Ovary (tissue), 9 donors: ENCODE data around the gene SREBF1. TPM values are rescaled to one million over a fixed set of nuclear protein-coding genes. Genes with fewer than 3 reads are reported as not detected.

ENCODE experiments used
- DNase-seq, 5 donors: peaks; one replicate each; pipeline ENCODE4 v3.0.0-alpha.2; 2019 to 2020
- H3K27ac ChIP-seq, 2 donors: fragments of 200-600 bp; one replicate each; pipeline versions ENCODE4 v1.5.1 to v1.8.0; 2019 to 2022
- H3K27me3 ChIP-seq: fragments of 200-600 bp; one replicate; pipeline ENCODE4 v1.8.0; 2022
- H3K36me3 ChIP-seq: fragments of 200-600 bp; sonication (generic); one replicate; pipeline ENCODE4 v1.5.1; 2019
- H3K4me1 ChIP-seq: one replicate; pipeline ENCODE4 v1.8.1; 2013; ENCODE audit warnings: mild to moderate bottlenecking, moderate library complexity; ENCODE audit not compliant: insufficient read depth
- H3K4me3 ChIP-seq: fragments of 200-600 bp; sonication (generic); one replicate; pipeline ENCODE4 v1.5.1; 2017
- H3K9me3 ChIP-seq, 2 donors: fragments of 200-600 bp in 1 of 2; sonication (generic) in 1 of 2; one replicate each; pipeline versions ENCODE4 v1.5.1 to v1.8.1; 2013 to 2019; ENCODE audit warnings: mild to moderate bottlenecking in 1 of 2, moderate library complexity in 1 of 2
- CTCF ChIP-seq, 3 donors: fragments of 450-650 bp in 2 of 3; fragments of 200-600 bp in 1 of 3; IDR thresholded peaks; one replicate each; pipeline versions ENCODE4 v1.5.1 to v1.8.0; 2016 to 2022; ENCODE audit warnings: antibody characterized with exemption in 3 of 3, mild to moderate bottlenecking in 1 of 3
- EP300 ChIP-seq: sonication (generic); formaldehyde crosslinking; IDR thresholded peaks from one replicate; pipeline ENCODE4 v1.6.1; 2017; ENCODE audit warnings: antibody characterized with exemption
- POLR2A ChIP-seq: fragments of 450-650 bp; IDR thresholded peaks from one replicate; pipeline ENCODE4 v1.6.1; 2017; ENCODE audit warnings: antibody characterized with exemption, mild to moderate bottlenecking, moderate library complexity
- WGBS, 3 donors: extraction: QIAGEN DNeasy Blood & Tissue Kit in 1 of 3; methylation state at CpG; one replicate each; pipeline versions ENCODE4 v1.1.5 to v1.1.7; 2013 to 2017; 5-methylcytosine and 5-hydroxymethylcytosine counted together
- intact Hi-C, 4 donors: fragments of 100-400 bp; cut with DNase I; formaldehyde crosslinking; loops; one replicate each; pipeline versions ENCODE4 v1.11.0 to v1.15.1; 2022 to 2023
- polyA plus RNA-seq, 2 donors: library from polyadenylated mRNA; stranded (reverse); fragments of 200-250 nt in 1 of 2; fragments of 350-450 nt in 1 of 2; fragmentation: Illumina TruSeq in 1 of 2; extraction: RNeasy Lipid Tissue Mini Kit (QIAGEN cat#74804) in 1 of 2; gene quantifications; one replicate each; pipeline ENCODE4 v1.2.3, GENCODE V29; 2013 to 2014
- total RNA-seq, 7 donors: library from RNA; depleted of rRNA in 2 of 7; stranded (reverse); fragments of >200 nt in 2 of 7; fragmentation: NEBNext Ultra II Directional in 3 of 7; extraction: Animal tissue kit (Norgen Biotek cat#: 25700) in 3 of 7; gene quantifications; one replicate each; pipeline versions ENCODE4 v1.1.0 to v1.2.4, GENCODE V29; 2016 to 2023
- donor health status: DM: no; HTN: no; CAD: no; lungs with moderate emphysema.
- donor health status: DM: no; HTN: no; CAD: no.
- donor health status: Bipolar disorder and iron deficiency.
- donor health status: DM: yes; HTN: yes; CAD: no.
- donor health status: DM: no; HTN: no; CAD: no.
- donor health status: DM: yes; HTN: yes; CAD: no.

Gene SREBF1
- total and polyA plus RNA-seq, 9 donors: 24.3 to 190 (median 88.2) TPM

- DNase-seq: no peak
- peak overlapping the region; percentile 53 to 90 for H3K27ac ChIP-seq
- WGBS, 3 donors: 80 to 95% (median 84%) methylated on average over 5 of the region's 5 CpGs
Observed at GRCh38 chr17:17847726-17848125, 10.9 kb upstream of the SREBF1 start.

GRCh38 chr17:17847118-17847689 lies 10.4 kb upstream of the SREBF1 start:
- no peaks in the 10 kb centered on the region for H3K9me3 ChIP-seq
- 82 to 91% (median 88%) methylated on average over 16 to 17 of the region's 17 CpGs for WGBS, 3 donors
- no peak overlapping the region for H3K4me3 ChIP-seq
- TF ChIP-seq CTCF (IDR thresholded peaks at IDR 0.05): no peak
- TF ChIP-seq EP300: no peak
- no peak for TF ChIP-seq POLR2A
- intact Hi-C loops: no loop called here
- no peaks in the 10 kb centered on the region for H3K36me3 ChIP-seq
- peaks cover 23% of the 10 kb centered on the region for H3K4me1 ChIP-seq
- peak overlapping the region in 1 of 2 donors; percentile 90 for H3K27ac ChIP-seq
- DNase-seq: peak in 1 of 5 donors; percentile 21
- H3K27me3 ChIP-seq: no peaks in the 10 kb centered on the region

More at GRCh38 chr17:17847726-17848125, 10.9 kb upstream of the SREBF1 start:
- Histone ChIP-seq H3K4me3 (no peak overlapping the region), H3K4me1 (peaks cover 22% of the 10 kb centered on the region), H3K9me3 (no peaks in the 10 kb centered on the region), H3K36me3 (no peaks in the 10 kb centered on the region), H3K27me3 (no peaks in the 10 kb centered on the region)
- TF ChIP-seq CTCF (IDR thresholded peaks at IDR 0.05): no peak
- TF ChIP-seq EP300: no peak
- no peak for TF ChIP-seq POLR2A
- intact Hi-C loops: no loop called here

GRCh38 chr17:17846645-17847044 lies 9.9 kb upstream of the SREBF1 start:
- no peaks in the 10 kb centered on the region for H3K36me3 ChIP-seq
- WGBS, 3 donors: 91 to 99% (median 96%) methylated on average over 5 to 8 of the region's 8 CpGs
- H3K27me3 ChIP-seq: no peaks in the 10 kb centered on the region
- intact Hi-C loops: no loop called here
- TF ChIP-seq POLR2A (no peak), EP300 (no peak), CTCF (IDR thresholded peaks at IDR 0.05) (no peak)
- H3K27ac ChIP-seq: no peak overlapping the region
- peaks cover 25% of the 10 kb centered on the region for H3K4me1 ChIP-seq
- H3K9me3 ChIP-seq: no peaks in the 10 kb centered on the region
- peak in 2 of 5 donors; percentile 21 to 22 for DNase-seq
- H3K4me3 ChIP-seq: no peak overlapping the region

GRCh38 chr17:17846003-17846402 lies 9.2 kb upstream of the SREBF1 start:
- H3K27ac ChIP-seq: no peak overlapping the region

More at GRCh38 chr17:17846003-17846402, 9.2 kb upstream of the SREBF1 start:
- peaks cover 25% of the 10 kb centered on the region for H3K4me1 ChIP-seq
- no peaks in the 10 kb centered on the region for H3K9me3 ChIP-seq
- no peaks in the 10 kb centered on the region for H3K36me3 ChIP-seq
- intact Hi-C loops: no loop called here
- no peak overlapping the region for H3K4me3 ChIP-seq
- 89 to 94% (median 91%) methylated on average over 8 of the region's 8 CpGs for WGBS, 3 donors
- TF ChIP-seq CTCF (IDR thresholded peaks at IDR 0.05) (no peak), EP300 (no peak), POLR2A (no peak)
- peak in 2 of 5 donors; percentile 23 to 24 for DNase-seq
- H3K27me3 ChIP-seq: no peaks in the 10 kb centered on the region
